T follicular helper cell (primary cell): ENCODE measurements around the gene ETV5.

ENCODE experiments used
- DNase-seq: peaks from one replicate; pipeline ENCODE4 v3.0.0-alpha.2; 2020; ENCODE audit warnings: low read depth

ETV5 gene

GRCh38 chr3:186095561-186096081 lies 13.3 kb downstream of the ETV5 start:
- DNase-seq, result no peak

- no peak for DNase-seq
Measured at GRCh38 chr3:186094696-186095425, 14.0 kb downstream of the ETV5 start.

DNA sequence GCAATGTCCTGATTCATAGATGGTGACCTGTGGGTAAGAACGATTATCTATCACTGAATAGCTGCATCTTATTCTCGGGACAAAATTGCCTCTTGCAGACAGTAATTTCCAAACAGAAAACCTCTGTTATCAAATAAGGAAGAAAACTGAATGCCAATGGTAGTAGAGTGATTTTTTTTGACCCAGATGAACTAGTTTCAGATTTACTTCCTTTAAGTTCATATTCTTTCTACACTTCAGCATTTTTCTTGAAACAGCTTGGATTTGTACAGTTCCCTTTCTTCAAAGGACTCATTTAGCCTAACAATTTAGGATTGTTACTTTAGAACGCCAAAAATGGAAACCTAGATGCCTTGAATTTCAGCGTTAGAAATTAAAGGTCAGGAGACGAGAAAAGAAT lies 14.6 kb downstream of the ETV5 start:
- no peak for DNase-seq

DNA sequence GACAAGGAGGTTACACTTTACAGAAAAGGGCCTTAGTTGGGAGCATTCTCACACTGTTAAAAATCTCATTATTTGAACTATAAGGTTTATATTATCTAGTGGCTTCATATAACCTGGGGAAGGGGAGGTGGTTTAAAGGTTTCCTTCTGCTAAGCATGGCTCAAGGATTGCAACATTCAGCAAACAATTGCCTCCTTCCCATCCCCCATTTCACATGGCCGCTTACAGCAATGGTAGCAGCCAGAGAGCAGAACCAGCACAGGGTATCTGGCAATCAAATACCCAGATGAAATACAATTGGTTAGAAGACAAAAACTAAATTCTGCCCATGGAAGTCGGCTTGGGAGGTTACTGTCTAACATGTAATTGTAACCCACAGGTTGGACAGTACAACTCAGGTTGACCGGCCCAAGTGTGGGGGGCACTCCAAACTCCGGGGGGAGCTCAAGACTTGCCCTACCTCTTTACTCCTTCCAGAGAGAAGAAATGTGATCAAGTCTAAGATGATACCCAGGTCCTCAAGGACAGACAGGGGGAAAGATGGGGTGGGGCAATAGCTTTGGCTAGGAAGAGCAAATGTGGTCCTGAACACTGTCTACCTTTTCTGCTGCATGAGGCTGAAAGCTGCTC lies 15.5 kb downstream of the ETV5 start:
- no peak for DNase-seq

DNA sequence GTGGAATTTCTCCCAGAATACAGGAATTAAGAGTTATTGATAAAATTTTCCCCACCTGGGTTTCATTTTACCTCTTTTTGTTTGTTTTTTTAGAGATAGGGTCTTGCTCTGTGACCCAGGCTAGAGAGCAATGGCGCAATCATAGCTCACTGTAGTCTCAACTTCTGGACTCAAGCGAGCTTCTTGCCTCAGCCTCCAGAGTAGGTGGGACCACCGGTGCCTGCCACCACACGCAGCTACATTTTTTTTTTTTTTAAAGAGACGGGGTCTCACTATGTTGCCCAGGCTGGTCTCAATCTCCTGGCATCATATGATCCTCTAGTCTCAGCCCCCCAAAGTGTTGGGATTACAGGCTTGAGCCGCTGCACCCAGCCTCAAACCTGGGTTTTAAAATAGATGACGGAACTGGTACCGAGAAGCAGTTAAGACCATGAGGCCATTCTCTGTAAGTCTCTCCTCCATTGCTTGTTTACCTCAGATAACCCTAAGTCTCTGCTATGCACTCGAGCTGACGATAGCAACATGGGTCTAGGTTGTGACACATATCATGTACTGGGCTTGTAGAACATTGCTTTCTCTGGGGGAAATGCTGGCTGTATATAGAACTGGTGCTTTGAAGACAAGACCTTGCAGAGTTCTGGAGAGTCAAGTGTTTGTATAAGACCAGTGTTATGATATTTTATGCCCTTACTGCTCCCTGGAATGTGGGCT lies 16.4 kb downstream of the ETV5 start:
- no peak for DNase-seq

- no peak for DNase-seq
Measured at GRCh38 chr3:186090901-186091300, 18.0 kb downstream of the ETV5 start.

DNA sequence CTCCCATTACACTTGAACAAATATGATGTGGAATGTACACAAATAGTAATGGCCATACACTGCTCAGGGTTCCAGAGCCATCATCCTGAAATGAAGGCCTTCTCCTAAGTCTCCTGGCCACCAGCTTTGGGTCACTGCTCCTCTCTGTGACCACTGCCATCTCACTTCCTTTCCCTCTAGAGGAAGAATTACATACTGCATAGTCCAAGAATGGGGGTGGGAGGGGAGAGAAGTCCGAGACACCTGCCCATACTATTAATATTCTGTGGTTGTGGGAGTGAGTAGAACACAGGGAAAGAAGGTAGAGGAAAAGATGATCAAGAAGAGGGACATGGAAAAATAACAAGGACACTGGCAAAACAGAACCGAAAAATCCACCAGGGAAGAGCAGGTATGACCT lies 20.6 kb downstream of the ETV5 start:
- DNase-seq, result no peak

DNA sequence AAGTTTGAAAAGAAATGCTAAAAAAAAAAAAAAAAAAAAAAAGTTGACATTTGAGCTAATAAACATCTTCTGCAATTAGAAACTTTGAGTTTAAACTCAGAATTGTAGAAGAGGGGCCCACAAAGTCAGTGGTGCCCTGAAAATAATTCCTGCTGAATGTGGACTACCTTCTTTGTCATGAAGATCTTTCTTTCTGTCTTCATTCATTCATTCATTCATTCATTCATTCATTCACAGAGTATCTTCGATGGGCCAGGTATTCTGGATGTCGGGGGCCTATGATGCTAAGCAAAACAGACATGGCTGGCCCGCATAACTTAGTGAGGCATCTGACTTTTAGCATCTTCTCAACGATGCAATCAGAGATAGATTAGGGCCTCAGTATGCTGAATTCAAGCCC lies 24.6 kb downstream of the ETV5 start:
- DNase-seq, result no peak

DNA sequence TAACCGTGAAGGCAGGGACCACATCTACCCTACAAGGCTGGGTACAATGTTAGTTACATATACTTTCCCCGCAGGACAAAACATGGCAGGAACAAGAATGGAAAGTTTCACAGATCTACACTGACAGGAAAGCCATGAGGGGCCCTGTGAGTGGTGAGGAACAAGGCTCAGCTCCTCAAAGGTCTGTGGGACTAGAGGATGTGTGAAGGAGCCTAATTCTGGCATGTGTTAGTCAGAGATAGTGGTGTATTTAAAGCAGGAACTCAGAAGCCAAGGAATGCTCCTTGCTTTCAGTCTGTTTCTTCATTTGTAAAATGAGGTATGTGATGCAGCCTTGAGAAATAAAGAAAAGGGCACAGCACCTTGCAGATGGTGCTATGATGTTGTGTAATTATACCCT lies 25.1 kb downstream of the ETV5 start:
- no peak for DNase-seq

DNA sequence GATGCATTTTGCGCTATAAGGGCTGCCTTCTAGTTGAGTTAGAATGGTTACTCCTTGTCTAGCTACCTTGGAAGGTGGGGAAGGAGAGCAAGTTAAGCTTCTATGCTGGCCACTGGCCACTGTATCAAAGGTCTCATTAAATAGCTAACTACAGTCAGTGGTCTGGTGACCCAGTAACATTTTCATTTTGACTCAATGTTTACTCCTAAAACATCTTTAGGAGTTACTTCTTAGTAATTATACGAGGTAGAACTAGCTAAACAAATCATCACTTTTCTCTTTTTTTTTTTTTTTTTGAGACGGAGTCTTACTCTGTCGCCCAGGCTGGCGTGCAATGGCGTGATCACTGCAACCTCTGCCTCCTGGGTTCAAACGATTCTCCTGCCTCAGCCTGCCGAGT lies 26.7 kb downstream of the ETV5 start:
- DNase-seq, result no peak

- no peak for DNase-seq
Measured at GRCh38 chr3:186081678-186082077, 27.2 kb downstream of the ETV5 start.

GRCh38 chr3:186080849-186081438 lies 27.9 kb downstream of the ETV5 start:
- no peak for DNase-seq

DNA sequence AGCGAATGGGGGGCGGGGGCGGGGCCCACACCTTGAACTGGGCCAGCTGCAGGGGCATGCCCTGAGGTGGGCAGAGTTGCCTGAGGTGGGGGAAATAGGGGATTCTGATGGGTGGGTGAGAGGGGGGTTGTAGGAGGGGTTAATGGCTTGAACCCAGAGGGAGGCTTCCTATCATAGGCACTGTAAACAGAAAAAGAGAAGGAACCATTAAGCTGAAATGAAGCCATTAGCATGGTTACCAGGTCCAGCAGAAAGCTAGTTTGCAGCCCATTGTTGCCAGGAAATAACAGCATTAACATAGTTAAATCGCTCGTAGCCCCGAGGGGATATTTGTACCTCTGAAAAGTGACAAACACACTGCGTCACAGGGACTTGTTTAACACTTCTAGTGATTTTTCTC lies 29.0 kb downstream of the ETV5 start:
- DNase-seq, result no peak

DNA sequence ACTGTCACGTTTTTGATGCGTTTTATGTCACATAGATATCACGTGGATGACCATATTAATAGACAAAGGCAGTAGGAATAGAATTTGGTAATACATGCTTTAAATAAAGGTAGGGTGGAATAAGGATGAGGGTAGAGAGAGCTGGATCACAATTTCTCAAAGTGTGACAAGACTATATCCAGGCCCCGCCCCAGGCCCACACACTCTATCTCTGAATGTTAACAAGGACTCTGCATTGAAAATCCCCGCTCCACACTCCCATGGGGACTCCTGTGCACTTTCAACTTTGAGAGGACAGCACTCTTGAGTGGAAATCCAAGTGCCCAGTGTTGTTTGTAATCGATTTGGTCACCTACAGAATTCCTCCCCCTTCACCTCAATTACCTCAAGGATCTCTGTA lies 31.4 kb downstream of the ETV5 start:
- DNase-seq, result no peak

- no peak for DNase-seq
Measured at GRCh38 chr3:186075931-186076567, 32.8 kb downstream of the ETV5 start.

GRCh38 chr3:186075489-186075888 lies 33.4 kb downstream of the ETV5 start:
- no peak for DNase-seq

DNA sequence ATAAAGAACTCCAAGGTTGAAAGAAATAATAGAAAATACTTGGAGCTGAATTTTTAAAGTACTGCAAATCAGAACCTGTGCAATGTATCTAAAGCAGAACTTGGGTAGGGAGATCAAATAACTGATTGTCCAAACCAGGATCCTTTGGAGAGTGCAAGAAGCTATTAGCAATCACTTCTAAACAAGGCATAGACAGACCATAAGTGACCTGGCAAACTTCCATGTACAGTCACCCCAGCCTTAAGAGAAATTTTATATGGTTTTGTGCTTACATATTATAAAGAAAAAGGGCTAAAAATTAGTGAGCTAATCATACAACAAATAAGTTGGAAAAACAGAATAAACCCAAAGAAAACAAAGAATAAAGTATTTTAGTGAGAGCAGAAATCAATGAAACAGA lies 35.2 kb downstream of the ETV5 start:
- no peak for DNase-seq

DNA sequence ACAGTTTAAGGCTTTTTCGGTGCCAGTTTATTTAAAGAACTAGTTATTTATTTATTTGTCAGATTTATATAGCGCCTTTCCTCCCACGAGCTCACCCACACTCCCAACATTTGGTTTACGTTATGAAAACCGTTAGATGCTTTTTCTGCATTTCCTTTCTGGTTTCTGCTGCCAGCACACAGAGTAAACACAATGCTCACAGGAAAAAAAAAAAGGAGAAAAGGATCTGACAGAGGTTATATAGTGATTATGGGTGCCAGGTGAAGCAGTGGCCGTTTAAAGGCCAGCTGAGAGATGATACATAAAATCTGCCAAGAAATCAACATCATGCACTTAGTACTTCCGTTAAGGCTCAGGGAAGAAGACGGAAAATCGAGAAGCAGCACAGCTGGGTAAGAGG lies 37.9 kb downstream of the ETV5 start:
- no peak for DNase-seq

- no peak for DNase-seq
Measured at GRCh38 chr3:186070550-186070949, 38.3 kb downstream of the ETV5 start.

DNA sequence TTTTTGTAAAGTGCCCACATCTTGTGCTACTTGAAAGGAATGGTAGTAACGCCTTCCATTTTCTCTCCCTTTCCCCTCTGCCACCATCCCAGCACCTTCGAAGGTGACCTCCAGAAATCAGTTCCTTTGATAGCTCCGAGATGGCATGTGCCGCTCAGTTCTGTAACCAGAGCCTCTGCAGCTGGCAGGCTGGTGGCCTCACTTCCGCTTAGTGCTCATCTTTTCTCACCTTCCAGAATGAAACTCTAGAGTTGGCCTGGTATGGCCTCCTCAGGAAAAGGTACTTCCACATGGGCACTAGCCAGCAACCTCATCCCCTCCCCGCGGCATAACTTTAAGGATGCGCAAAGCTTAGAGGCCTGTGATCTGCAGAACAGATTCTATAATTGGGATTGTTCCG lies 38.8 kb downstream of the ETV5 start:
- no peak for DNase-seq

DNA sequence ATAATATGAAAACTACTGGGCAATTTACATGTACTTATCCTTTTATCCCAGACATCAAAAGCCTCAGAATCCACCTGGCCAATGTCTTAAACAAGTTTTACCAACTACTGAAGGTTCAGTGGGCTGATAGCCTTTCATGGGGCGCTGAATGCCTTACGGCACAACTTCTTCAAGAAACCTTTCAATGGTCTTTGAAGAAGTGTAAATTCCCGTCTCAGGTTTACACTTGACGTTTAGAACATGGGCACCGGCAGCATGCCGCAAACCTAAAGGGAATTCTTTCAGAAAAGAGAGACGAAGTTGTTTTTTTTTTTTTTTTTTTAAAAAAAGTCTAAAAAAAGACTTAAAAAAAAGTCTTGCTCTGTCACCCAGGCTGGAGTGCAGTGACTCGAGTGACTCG lies 39.7 kb downstream of the ETV5 start:
- no peak for DNase-seq

DNA sequence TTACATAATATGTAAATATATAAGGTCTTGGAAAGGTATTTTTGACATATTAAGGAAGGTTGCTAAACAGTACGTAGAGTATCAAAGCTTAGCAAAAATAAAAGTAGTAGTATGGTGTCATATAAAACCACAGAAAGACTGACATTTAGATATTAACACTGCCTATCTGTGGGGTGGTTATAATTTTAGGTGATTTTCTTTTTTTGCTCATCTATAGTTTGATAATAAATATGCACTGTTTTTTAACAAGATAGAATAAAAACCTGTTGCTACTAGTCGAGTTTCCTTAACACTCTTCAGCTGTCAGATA lies 40.7 kb downstream of the ETV5 start:
- DNase-seq, result no peak
